Measurements from ENCODE around the gene FNBP1L.

- TF ChIP-seq CTCF (IDR thresholded peaks at IDR 0.05; ENCODE audit: control extremely low read depth in 1 of 3, insufficient read depth in 1 of 3, low read depth in 1 of 3, low read length in 3 of 3) (no peak), GABPA (IDR thresholded peaks at IDR 0.05; ENCODE audit: borderline replicate concordance, insufficient read depth, low read length) (no peak), SP2 (IDR thresholded peaks at IDR 0.05; ENCODE audit: low read length) (no peak), USF2 (IDR thresholded peaks at IDR 0.05; ENCODE audit: low read length) (no peak), FOSL1 (IDR thresholded peaks at IDR 0.05; ENCODE audit: insufficient read depth, low read depth, low read length) (no peak), SIX5 (IDR thresholded peaks at IDR 0.05; ENCODE audit: low read depth, low read length) (no peak), POLR2AphosphoS5 (IDR thresholded peaks at IDR 0.05; ENCODE audit: low read depth, low read length) (no peak), EGR1 (IDR thresholded peaks at IDR 0.05; ENCODE audit: borderline replicate concordance, low read depth, low read length) (no peak), POLR2A (IDR thresholded peaks at IDR 0.05; ENCODE audit: control extremely low read depth in 1 of 2, low read depth in 2 of 2, low read length in 2 of 2) (no peak), RAD21 (IDR thresholded peaks at IDR 0.05 in 1 of 2, conservative IDR thresholded peaks at IDR 0.05 in 1 of 2; ENCODE audit: low read depth in 2 of 2, low read length in 2 of 2) (no peak)
These were observed 53.5 kb downstream of the FNBP1L start for GRCh38 chr1:93501399-93501798.

Measured in H1 (cell line).